K562 (cell line): ENCODE results near the gene CHGA. TPM values are rescaled to one million over a fixed set of nuclear protein-coding genes. Genes with fewer than 3 reads are reported as not detected.

Experiments
- ATAC-seq: fragments of 200-7000 bp; cut with Tn5 transposase; 3 replicates; pipeline ENCODE4 v1.9.1; 2020; ENCODE audit warnings: moderate library complexity
- BruUV-seq: library from RNA; stranded (reverse); fragments of 400-500 nt; replicated peaks from 2 replicates; lab custom pipeline; 2021; lab: Mats Ljungman, UMichigan
- CTCF ChIA-PET: fragments of 300-600 bp; formaldehyde crosslinking; extraction: SDS; loops from one replicate; lab custom pipeline; 2021; ENCODE audit warnings: low intra/inter-chr PET ratio; lab: Yijun Ruan, JAX
- POLR2A ChIA-PET: fragments of 300-600, 350-650 bp; sonication (Branson Sonifier 250); formaldehyde crosslinking; extraction: SDS; loops from one replicate; lab custom pipeline; 2021; ENCODE audit warnings: antibody characterized with exemption, inconsistent platforms; lab: Yijun Ruan, JAX
- DNase-seq, 4 experiments: peaks; one replicate each; pipeline versions ENCODE4 v3.0.0 to v3.0.0-alpha.2; 2011 to 2018; ENCODE audit warnings: low spot score in 3 of 4, mixed read lengths in 3 of 4; ENCODE audit errors: extremely low read depth in 1 of 4
- FAIRE-seq: peaks from 2 replicates; lab custom pipeline; 2011; peaks lifted over from hg19 to GRCh38; lab: Jason Lieb, UNC
- H2AFZ ChIP-seq: 2 replicates; pipeline ENCODE4 v1.6.0; 2011; ENCODE audit warnings: low read depth, low read length, control low read depth, inconsistent platforms
- H3K27ac ChIP-seq: fragments of 200-600 bp; 3 replicates; pipeline ENCODE4 v1.8.0; 2011; ENCODE audit warnings: low read depth, mild to moderate bottlenecking, control low read depth, inconsistent platforms, low read length, moderate library complexity, mixed read lengths; ENCODE audit errors: extremely low read depth
- H3K27me3 ChIP-seq, 2 experiments: fragments of 300-600 bp in 1 of 2; 2 replicates in 1 of 2; 3 replicates in 1 of 2; pipeline versions ENCODE4 v1.6.0 to v1.8.0; 2011; ENCODE audit warnings: inconsistent platforms in 2 of 2, low read length in 2 of 2, mild to moderate bottlenecking in 1 of 2, mixed read lengths in 1 of 2, moderate library complexity in 1 of 2; ENCODE audit not compliant: control insufficient read depth in 2 of 2, insufficient read depth in 2 of 2
- H3K36me3 ChIP-seq: fragments of 300-600 bp; 3 replicates; pipeline ENCODE4 v1.8.0; 2011; ENCODE audit warnings: mild to moderate bottlenecking, low read length, inconsistent platforms; ENCODE audit not compliant: control insufficient read depth, insufficient read depth
- H3K4me1 ChIP-seq, 2 experiments: fragments of 200-600 bp in 1 of 2; replicated peaks in 1 of 2; 2 replicates in 1 of 2; 3 replicates in 1 of 2; pipeline versions ENCODE4 v1.5.1 to v1.8.0; 2011; ENCODE audit warnings: inconsistent platforms in 2 of 2, low read length in 2 of 2, mild to moderate bottlenecking in 1 of 2, mixed read lengths in 1 of 2, moderate library complexity in 1 of 2; ENCODE audit not compliant: control insufficient read depth in 2 of 2, insufficient read depth in 2 of 2
- H3K4me2 ChIP-seq: 2 replicates; pipeline ENCODE4 v1.6.1; 2011; ENCODE audit warnings: low read length, control low read depth, inconsistent platforms, mixed read lengths; ENCODE audit not compliant: insufficient read depth
- H3K4me3 ChIP-seq: fragments of 200-600 bp; sonication (generic), shearing (Covaris generic); 2 replicates; pipeline ENCODE4 v1.5.1; 2016; ENCODE audit warnings: control low read depth, inconsistent platforms
- H3K79me2 ChIP-seq: fragments of 200-600 bp; 3 replicates; pipeline ENCODE4 v1.8.0; 2011; ENCODE audit warnings: low read length, inconsistent platforms; ENCODE audit not compliant: control insufficient read depth, insufficient read depth
- H3K9ac ChIP-seq, 2 experiments: 2 replicates each; pipeline versions ENCODE4 v1.6.0 to v1.6.1; 2011; ENCODE audit warnings: low read depth in 2 of 2, low read length in 2 of 2, control low read depth in 1 of 2, inconsistent platforms in 1 of 2, mild to moderate bottlenecking in 1 of 2, mixed read lengths in 1 of 2; ENCODE audit not compliant: insufficient read depth in 1 of 2
- H3K9me1 ChIP-seq: one replicate; pipeline ENCODE4 v1.6.0; 2011; ENCODE audit warnings: inconsistent platforms, mild to moderate bottlenecking, low read length, moderate library complexity; ENCODE audit not compliant: control insufficient read depth, insufficient read depth
- H3K9me3 ChIP-seq: replicated peaks from 2 replicates; pipeline ENCODE4 v1.5.1; 2011; ENCODE audit warnings: low read depth, low read length, inconsistent platforms; ENCODE audit not compliant: control insufficient read depth, insufficient read depth
- H4K20me1 ChIP-seq: replicated peaks from 2 replicates; pipeline ENCODE4 v1.6.1; 2011; ENCODE audit warnings: low read length, inconsistent platforms, mixed read lengths; ENCODE audit not compliant: control insufficient read depth, insufficient read depth
- ADNP ChIP-seq: fragments of 200-800 bp; sonication (Bioruptor generic); IDR thresholded peaks from 2 replicates; pipeline ENCODE4 v1.6.1; 2016; ENCODE audit warnings: missing genetic modification characterization, missing compliant biosample characterization
- TEAD4 ChIP-seq, 2 experiments: sonication (generic) in 1 of 2; formaldehyde crosslinking in 1 of 2; IDR thresholded peaks; 2 replicates each; pipeline versions ENCODE4 v1.6.1 to v1.8.0; 2012 to 2022; ENCODE audit warnings: borderline replicate concordance in 1 of 2, inconsistent platforms in 1 of 2, low read length in 1 of 2, mild to moderate bottlenecking in 1 of 2, missing genetic modification reagents in 1 of 2
- WGBS: fragments of 100-300 bp; shearing (Covaris generic); methylation state at CpG from one replicate; pipeline ENCODE4 v1.1.6; 2016; ENCODE audit warnings: low coverage, mixed read lengths; ENCODE audit not compliant: insufficient coverage; ENCODE audit errors: missing lambda C conversion rate; 5-methylcytosine and 5-hydroxymethylcytosine counted together
- in situ Hi-C: fragments of 300-500 bp; cut with MboI; formaldehyde crosslinking; loops from 4 replicates; pipeline ENCODE4 v1.15.0; 2018; ENCODE audit warnings: inconsistent platforms, mixed read lengths
- intact Hi-C: fragments of 100-400 bp; cut with micrococcal nuclease; formaldehyde crosslinking; loops from 2 replicates; pipeline ENCODE4 v1.14.2; 2022
- polyA plus RNA-seq, 8 experiments: library from polyadenylated mRNA; depleted of rRNA in 4 of 8; stranded (reverse) in 5 of 8; unstranded in 3 of 8; fragments of >200 nt; fragmentation: Nextera tagmentation in 2 of 8; fragmentation: Illumina TruSeq in 1 of 8; extraction: Ambion mirVana in 2 of 8; extraction: Trizol in 1 of 8; gene quantifications; 2 replicates each; pipeline versions ENCODE4 v1.2.1 to v1.2.3, GENCODE V29; 2011 to 2014; ENCODE audit warnings: inconsistent platforms in 1 of 8, missing spikeins in 1 of 8
- total RNA-seq, 7 experiments: library from RNA; depleted of rRNA in 6 of 7; stranded (reverse); fragments of >200 nt in 6 of 7; fragmentation: Illumina TruSeq in 2 of 7; extraction: Trizol in 2 of 7; gene quantifications; 2 replicates each; pipeline versions ENCODE4 v1.2.1 to v1.2.3, GENCODE V29; 2011 to 2021; ENCODE audit warnings: low replicate concordance in 1 of 7
- TF ChIP-seq, protein P1 (sequence below): fragments of 250-450 bp; sonication (Bioruptor Pico); IDR thresholded peaks from 2 replicates; pipeline ENCODE4 v1.4.0; 2020; ENCODE audit warnings: mild to moderate bottlenecking
- TF ChIP-seq, protein P2 (sequence below): sonication (generic); formaldehyde crosslinking; IDR thresholded peaks from 2 replicates; pipeline ENCODE4 v1.8.1; 2023; ENCODE audit warnings: mild to moderate bottlenecking, missing genetic modification reagents

The CHGA gene
- total and polyA plus RNA-seq, 9 of the 15 experiments (the other 6 are each of a cell fraction or from before 2014, with no cell fraction given), result not detected

DNA sequence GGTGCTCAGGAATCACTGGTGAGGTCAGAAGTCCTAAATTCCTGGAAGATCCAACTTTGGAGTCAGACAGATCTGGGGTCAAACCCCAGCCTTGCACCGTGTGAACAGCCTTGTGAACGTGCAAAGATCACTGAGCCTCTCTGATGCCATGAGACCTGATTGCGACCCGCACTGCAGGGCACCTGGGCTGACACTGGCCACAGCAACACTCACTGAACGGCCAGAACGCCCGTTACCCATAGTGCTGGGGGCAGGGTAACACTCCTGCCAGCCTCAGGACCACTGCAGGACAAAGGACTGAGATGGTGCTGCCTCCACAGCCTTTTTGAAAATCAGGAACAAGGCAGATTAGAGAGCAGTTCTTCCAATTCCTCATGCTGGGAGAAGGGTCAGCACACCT lies 28.3 kb downstream of the CHGA start:
- FAIRE-seq (no peak), DNase-seq (no peak), ATAC-seq (no peak)
- H3K36me3 ChIP-seq, result peaks cover 8% of the 10 kb centered on the region; the same call in 1 of the 3 replicates
- no peak overlapping the region for H3K4me2 ChIP-seq
- WGBS, result 79% methylated on average over 7 of the region's 7 CpGs
- no peak overlapping the region for H3K4me3 ChIP-seq
- H3K27ac ChIP-seq, result no peak overlapping the region
- no peaks in the 10 kb centered on the region for H3K79me2 ChIP-seq
- peaks cover 0 to 9% of the 10 kb centered on the region in 2 experiments; a peak in 2 of 5 replicates for H3K4me1 ChIP-seq
- 0 out of 2 replicates have a peak, but pooled peaks cover 5% of the 10 kb centered on the region for H4K20me1 ChIP-seq
- no peak overlapping the region for H2AFZ ChIP-seq
- H3K9ac ChIP-seq, result no peak overlapping the region
- BruUV-seq, result no TSS peak
- intact Hi-C loops (no loop called here), in situ Hi-C loops (loop anchor here (10.0 kb wide), 1 partner anchor 194 kb away; no protein-coding TSS in a partner anchor)
- H3K9me3 ChIP-seq, result no peaks in the 10 kb centered on the region
- CTCF ChIA-PET, result interaction anchor here (0.6 to 2.4 kb wide), 4 partner anchors 188 to 955 kb away, joined by 3 to 18 read pairs (median 4); no protein-coding TSS in a partner anchor
- TF ChIP-seq TEAD4 (IDR thresholded peaks at IDR 0.05; ENCODE audit: low read length) (no peak), TEAD4 (CRISPR knock-in tag; IDR thresholded peaks at IDR 0.05; ENCODE audit: borderline replicate concordance) (no peak), ADNP (no peak)
- TF ChIP-seq, protein P1, sequence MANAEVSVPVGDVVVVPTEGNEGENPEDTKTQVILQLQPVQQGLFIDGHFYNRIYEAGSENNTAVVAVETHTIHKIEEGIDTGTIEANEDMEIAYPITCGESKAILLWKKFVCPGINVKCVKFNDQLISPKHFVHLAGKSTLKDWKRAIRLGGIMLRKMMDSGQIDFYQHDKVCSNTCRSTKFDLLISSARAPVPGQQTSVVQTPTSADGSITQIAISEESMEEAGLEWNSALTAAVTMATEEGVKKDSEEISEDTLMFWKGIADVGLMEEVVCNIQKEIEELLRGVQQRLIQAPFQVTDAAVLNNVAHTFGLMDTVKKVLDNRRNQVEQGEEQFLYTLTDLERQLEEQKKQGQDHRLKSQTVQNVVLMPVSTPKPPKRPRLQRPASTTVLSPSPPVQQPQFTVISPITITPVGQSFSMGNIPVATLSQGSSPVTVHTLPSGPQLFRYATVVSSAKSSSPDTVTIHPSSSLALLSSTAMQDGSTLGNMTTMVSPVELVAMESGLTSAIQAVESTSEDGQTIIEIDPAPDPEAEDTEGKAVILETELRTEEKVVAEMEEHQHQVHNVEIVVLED, result no peak
- TF ChIP-seq, protein P2, sequence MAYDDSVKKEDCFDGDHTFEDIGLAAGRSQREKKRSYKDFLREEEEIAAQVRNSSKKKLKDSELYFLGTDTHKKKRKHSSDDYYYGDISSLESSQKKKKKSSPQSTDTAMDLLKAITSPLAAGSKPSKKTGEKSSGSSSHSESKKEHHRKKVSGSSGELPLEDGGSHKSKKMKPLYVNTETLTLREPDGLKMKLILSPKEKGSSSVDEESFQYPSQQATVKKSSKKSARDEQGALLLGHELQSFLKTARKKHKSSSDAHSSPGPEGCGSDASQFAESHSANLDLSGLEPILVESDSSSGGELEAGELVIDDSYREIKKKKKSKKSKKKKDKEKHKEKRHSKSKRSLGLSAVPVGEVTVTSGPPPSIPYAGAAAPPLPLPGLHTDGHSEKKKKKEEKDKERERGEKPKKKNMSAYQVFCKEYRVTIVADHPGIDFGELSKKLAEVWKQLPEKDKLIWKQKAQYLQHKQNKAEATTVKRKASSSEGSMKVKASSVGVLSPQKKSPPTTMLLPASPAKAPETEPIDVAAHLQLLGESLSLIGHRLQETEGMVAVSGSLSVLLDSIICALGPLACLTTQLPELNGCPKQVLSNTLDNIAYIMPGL (CRISPR knock-in tag), result no peak
- H3K9me1 ChIP-seq, result no peaks in the 10 kb centered on the region
- no peaks in the 10 kb centered on the region for H3K27me3 ChIP-seq
- POLR2A ChIA-PET, result no interaction called here
